A673 (cell line): ENCODE measurements around the gene KCTD16.

ENCODE experiments used
- CTCF ChIP-seq: fragments of 300-800, 200-600 bp; sonication (generic); conservative IDR thresholded peaks from 2 replicates; pipeline ENCODE4 v1.5.1; 2017; ENCODE audit warnings: low read depth, mild to moderate bottlenecking, antibody characterized with exemption, low read length, moderate library complexity, mixed read lengths
- EZH2 ChIP-seq: fragments of 200-600 bp; sonication (generic); IDR thresholded peaks from 2 replicates; pipeline ENCODE4 v1.6.1; 2017; ENCODE audit warnings: borderline replicate concordance, low read depth, mild to moderate bottlenecking, mixed read lengths, antibody characterized with exemption, low read length; ENCODE audit not compliant: poor library complexity, severe bottlenecking

DNA sequence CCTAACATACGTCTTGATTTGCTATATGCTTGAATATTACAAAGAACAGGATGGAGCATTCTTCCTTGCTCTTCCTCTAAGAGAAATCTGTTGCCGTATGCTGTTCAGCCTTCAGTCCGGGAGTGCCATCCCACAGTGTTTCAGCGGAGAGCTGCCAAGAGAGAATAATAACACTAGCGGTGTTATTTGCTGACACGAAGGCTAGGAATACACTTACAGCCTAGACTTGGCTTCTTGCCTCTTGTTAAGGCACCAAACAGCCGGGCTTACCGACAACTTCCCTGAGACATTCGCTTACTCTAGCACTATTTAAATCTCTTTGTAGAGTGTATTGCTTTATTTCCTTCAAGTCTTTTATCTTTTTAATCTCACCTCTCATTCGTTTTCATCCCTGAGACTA lies 31.4 kb downstream of the KCTD16 start:
- no peak for TF ChIP-seq CTCF
- TF ChIP-seq EZH2, result no peak
